Cardiac fibroblast (primary cell): ENCODE results near the gene PRSS27.
"Not testable (repeated sequence)": the region's sequence is repeated elsewhere in the genome, so short reads cannot be mapped to it uniquely, and the experiment has no call there.

Experiments used
- DNase-seq, 2 donors: peaks; one replicate each; pipeline versions ENCODE4 v3.0.0 to v3.0.0-alpha.2; 2010; ENCODE audit warnings: low read depth in 2 of 2
- H3K4me3 ChIP-seq, 2 donors: replicated peaks in 1 of 2; 1 replicate in 1 of 2; 2 replicates in 1 of 2; pipeline ENCODE4 v1.5.1; 2011; ENCODE audit warnings: low read depth in 2 of 2, low read length in 2 of 2, mild to moderate bottlenecking in 2 of 2, moderate library complexity in 1 of 2
- TF ChIP-seq, protein P1 (sequence below): IDR thresholded peaks from one replicate; pipeline ENCODE4 v1.5.1; 2011; ENCODE audit warnings: low read depth, mild to moderate bottlenecking, low read length, inconsistent platforms

The PRSS27 gene

GRCh38 chr16:2687531-2688308 is 32.3 kb downstream of the PRSS27 start:
- TF ChIP-seq, protein P1, sequence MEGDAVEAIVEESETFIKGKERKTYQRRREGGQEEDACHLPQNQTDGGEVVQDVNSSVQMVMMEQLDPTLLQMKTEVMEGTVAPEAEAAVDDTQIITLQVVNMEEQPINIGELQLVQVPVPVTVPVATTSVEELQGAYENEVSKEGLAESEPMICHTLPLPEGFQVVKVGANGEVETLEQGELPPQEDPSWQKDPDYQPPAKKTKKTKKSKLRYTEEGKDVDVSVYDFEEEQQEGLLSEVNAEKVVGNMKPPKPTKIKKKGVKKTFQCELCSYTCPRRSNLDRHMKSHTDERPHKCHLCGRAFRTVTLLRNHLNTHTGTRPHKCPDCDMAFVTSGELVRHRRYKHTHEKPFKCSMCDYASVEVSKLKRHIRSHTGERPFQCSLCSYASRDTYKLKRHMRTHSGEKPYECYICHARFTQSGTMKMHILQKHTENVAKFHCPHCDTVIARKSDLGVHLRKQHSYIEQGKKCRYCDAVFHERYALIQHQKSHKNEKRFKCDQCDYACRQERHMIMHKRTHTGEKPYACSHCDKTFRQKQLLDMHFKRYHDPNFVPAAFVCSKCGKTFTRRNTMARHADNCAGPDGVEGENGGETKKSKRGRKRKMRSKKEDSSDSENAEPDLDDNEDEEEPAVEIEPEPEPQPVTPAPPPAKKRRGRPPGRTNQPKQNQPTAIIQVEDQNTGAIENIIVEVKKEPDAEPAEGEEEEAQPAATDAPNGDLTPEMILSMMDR: no peak
- no peak for DNase-seq
- no peak overlapping the region for H3K4me3 ChIP-seq

DNA sequence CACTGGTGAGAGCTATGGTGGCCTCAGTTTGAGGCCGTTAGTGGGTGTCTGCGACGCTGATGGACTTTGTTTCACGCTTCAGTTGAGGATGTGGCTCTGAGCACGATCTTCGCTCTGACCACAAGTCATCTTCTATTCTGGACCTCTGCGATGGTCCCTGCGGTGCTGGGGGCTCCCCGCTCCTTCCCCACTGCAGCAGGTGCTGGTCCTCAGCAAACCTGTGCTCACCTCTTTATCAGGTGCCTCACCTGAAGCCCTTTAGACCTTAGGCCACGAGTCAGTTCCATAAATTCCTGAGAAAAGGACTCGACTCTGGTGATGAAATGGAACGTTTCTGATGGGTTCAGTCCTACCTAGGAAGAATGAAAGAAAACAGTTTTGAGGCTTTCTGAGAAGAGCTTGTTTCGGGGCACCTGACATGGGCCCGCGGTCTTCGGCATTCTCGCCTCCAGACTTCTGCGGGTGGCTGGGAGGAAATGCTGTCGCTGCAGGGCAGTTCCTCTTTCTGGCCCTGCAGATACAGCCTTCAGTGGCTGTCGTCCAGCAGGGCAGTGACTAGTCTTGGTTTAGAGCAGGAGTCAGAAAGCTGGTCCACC is 33.0 kb downstream of the PRSS27 start:
- DNase-seq: no peak
- TF ChIP-seq, protein P1: no peak
- no peak overlapping the region for H3K4me3 ChIP-seq

DNA sequence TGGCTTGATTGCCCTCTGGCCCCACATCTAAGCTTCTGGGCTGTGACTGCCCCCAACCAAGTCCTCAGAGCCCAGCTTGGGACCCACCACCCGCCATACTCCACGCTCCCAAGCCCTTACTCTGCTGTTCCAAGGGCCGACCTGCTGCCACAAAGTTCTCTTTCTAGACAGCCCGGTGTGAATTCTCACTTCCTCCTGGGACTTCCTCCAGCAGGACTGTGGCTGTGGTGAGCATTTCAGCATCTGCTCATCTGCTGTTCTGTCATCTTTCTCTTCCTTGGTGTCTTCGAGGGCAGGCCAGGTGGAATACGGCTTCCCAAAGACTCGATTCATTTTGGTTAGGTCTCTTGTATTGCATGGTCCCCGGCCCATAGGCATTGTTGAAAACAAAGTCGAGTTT is 33.9 kb downstream of the PRSS27 start:
- not testable (repeated sequence) for DNase-seq, H3K4me3 ChIP-seq

DNA sequence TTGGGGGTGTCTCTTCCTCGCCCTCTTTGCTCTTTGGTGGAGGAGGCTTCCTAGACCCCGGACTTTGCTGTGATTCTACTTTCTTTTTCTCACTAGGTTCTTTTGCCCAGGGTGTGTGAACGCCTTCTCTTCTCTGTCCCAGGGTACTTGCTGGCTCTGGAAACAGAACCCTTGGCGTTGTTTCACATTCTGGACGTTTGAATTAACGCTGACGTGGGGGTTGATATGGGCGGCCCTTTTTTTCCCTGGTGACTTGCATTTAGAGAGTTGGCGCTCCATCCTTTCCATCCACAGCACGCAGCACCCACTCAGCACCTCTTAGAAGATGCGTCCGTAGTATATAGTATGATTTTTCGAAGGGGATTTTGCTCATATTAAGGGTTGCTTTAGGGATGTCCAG is 37.0 kb downstream of the PRSS27 start:
- DNase-seq: peak; percentile 38 to 43
- H3K4me3 ChIP-seq: peak overlapping the region; percentile 97 to 98

DNA sequence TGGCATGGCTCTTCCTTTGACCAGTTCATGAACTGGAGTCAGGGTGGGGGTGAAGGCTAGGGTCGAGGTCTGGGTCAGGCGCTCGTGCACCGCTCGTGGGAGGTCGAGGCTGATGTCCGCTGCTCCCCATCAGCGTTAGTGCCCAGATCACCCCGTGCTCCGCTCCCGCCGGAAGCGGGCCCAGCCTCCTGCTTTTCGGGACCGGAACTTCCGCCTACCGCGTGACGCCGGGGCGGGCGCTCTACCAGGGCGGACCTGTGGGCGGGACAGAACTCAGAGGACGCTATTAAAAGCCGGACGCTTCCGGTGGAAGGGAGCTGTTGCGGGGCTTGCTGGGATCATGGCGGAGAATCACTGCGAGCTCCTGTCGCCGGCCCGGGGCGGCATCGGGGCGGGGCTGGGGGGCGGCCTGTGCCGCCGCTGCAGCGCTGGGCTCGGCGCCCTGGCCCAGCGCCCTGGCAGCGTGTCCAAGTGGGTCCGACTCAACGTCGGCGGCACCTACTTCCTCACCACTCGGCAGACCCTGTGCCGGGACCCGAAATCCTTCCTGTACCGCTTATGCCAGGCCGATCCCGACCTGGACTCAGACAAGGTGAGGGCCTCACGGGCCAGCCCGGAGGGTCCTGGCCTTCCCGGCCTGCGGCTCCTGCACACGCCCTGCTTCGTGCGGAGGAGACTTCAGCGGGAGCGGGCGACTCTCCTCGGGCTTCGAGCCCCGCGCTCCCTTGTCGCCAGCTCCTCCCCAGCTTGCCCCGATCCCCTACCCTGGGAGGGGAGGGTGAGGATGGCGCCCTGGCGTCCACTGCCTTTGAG is 37.6 kb downstream of the PRSS27 start, which contains the start of gene KCTD5:
Gene KCTD5 (plus strand): TSS at position 315 of the 813 bp plus-strand sequence. CDS start 26 bp downstream, at position 341.
- peak within 1 kb of the TSS; percentile 97 to 98 for H3K4me3 ChIP-seq
- peak; percentile 97 for DNase-seq
- TF ChIP-seq, protein P1: no peak

DNA sequence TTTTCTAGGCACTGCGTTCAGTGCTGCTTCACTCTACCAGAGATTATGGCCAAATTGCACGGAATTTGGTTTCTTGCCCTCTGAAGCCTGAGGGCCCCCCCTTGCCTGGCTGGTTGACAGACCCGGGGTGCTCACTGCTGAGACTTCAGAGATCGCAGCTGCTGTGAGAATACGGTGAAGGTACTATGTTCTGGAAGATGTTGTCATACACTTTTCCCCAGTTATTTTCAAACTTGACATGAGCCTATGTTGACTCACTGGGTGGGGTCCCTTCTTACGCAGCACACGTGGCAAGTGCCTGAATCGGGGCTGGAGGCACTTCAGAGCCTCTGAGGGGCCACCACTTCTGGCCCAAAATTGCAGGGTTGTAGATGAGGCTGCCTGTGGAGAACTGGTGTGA is 39.7 kb downstream of the PRSS27 start:
- DNase-seq: peak in 1 of 2 donors; percentile 18
- H3K4me3 ChIP-seq: not testable (repeated sequence)

DNA sequence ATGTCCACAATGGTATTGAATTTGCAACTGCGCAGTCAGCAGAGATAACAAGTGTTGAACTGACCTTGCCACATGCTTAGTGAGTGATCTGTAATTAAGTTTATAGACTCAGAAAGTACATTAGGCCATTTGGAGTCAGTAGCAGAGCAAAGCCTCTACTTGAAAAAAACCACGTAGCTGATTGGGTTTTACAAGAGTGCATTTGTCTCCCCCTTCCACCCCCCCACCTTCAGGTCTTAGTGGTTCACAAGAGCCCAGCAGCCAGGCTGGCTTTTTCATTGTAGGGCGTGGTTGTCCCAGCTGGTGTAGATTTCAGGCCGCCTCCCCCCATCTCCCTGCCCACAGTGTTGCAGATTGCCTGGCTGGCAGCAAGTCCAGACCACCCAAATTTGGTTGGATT is 40.1 kb downstream of the PRSS27 start:
- not testable (repeated sequence) for H3K4me3 ChIP-seq, DNase-seq

DNA sequence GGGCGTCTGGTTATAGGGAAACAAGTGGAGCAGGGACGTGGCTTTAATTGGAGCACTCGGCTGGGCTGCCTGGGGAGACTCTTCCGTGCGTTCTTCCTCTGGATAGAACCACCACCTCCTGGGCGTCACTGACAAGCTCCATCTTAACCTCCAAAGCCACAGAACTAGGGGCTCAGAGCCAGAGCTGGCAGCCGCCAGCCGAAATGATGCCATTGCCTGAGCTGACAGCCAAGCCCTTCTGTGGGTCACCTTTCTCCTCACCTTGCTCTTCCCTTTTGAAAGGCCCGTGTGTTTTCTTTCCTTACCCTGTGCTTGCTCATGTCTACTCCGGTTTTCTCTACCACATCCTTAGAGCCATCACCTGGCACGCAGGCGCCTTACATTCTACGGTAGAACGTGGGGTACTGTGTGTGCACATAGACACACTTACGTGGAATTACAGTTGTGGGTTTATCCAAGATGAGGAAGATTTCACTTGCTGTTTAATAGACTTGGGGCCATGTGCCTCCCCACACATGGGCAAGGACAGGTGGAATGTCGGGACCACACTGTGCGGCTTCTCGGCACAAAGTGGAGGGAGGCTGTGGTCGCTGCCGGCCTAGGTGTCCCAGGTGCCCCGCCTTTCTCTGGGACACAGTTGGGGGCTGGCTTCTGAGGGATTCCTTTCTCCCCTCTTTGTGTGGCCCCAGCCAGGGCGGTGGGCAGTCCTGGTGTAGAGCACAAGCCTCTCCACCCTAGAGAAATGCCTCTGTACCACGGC is 41.6 kb downstream of the PRSS27 start:
- not testable (repeated sequence) for H3K4me3 ChIP-seq, DNase-seq

GRCh38 chr16:2676937-2677336 is 43.1 kb downstream of the PRSS27 start:
- DNase-seq, H3K4me3 ChIP-seq: not testable (repeated sequence)
